H1 (cell line): ENCODE measurements around the gene MYO5B. TPM values are rescaled to one million over a fixed set of nuclear protein-coding genes. Genes with fewer than 3 reads are reported as not detected.

Experiments used
- CTCF ChIA-PET: fragments of 300-600 bp; sonication (Branson Sonifier 250); formaldehyde crosslinking; loops from one replicate; lab custom pipeline; 2021; ENCODE audit not compliant: partially characterized antibody; lab: Charles Lee
- POLR2A ChIA-PET: fragments of 300-600 bp; sonication (Branson Sonifier 250); formaldehyde crosslinking; loops from one replicate; lab custom pipeline; 2021; ENCODE audit warnings: inconsistent platforms; ENCODE audit not compliant: partially characterized antibody; lab: Charles Lee
- DNase-seq, 2 experiments: peaks; one replicate each; pipeline versions ENCODE4 v3.0.0 to v3.0.0-alpha.2; 2010 to 2022; ENCODE audit warnings: low spot score in 2 of 2, low read depth in 1 of 2, mixed read lengths in 1 of 2
- FAIRE-seq: peaks from 2 replicates; lab custom pipeline; 2011; peaks lifted over from hg19 to GRCh38; lab: Jason Lieb, UNC
- H2AFZ ChIP-seq: 2 replicates; pipeline ENCODE4 v1.8.1; 2012; ENCODE audit warnings: low read length, inconsistent platforms
- H2AK5ac ChIP-seq: 2 replicates; pipeline ENCODE4 v1.6.1; 2013; ENCODE audit warnings: low read depth, low read length
- H2BK120ac ChIP-seq: replicated peaks from 2 replicates; pipeline ENCODE3; 2013; ENCODE audit warnings: low read depth, low read length, inconsistent platforms
- H2BK12ac ChIP-seq: 2 replicates; pipeline ENCODE4 v1.6.1; 2013; ENCODE audit warnings: low read depth, low read length
- H2BK15ac ChIP-seq: 2 replicates; pipeline ENCODE4 v1.6.1; 2013; ENCODE audit warnings: low read length
- H2BK20ac ChIP-seq: 2 replicates; pipeline ENCODE4 v1.6.1; 2013; ENCODE audit warnings: low read length
- H2BK5ac ChIP-seq: 2 replicates; pipeline ENCODE4 v1.6.1; 2013; ENCODE audit warnings: low read depth, low read length
- H3K14ac ChIP-seq: 2 replicates; pipeline ENCODE4 v1.6.1; 2013; ENCODE audit warnings: inconsistent platforms; ENCODE audit not compliant: insufficient read length
- H3K18ac ChIP-seq: 2 replicates; pipeline ENCODE4 v1.6.1; 2013; ENCODE audit warnings: low read length; ENCODE audit errors: extremely low read depth
- H3K23ac ChIP-seq: 2 replicates; pipeline ENCODE4 v1.6.1; 2013; ENCODE audit warnings: inconsistent platforms; ENCODE audit not compliant: insufficient read length
- H3K23me2 ChIP-seq: 2 replicates; pipeline ENCODE4 v1.6.1; 2013; ENCODE audit warnings: low read depth, low read length
- H3K27ac ChIP-seq: 2 replicates; pipeline ENCODE4 v1.6.1; 2011; ENCODE audit warnings: low read depth, low read length, inconsistent platforms
- H3K27me3 ChIP-seq, 4 experiments: replicated peaks in 1 of 4; 1 replicate in 1 of 4; 2 replicates in 3 of 4; pipeline versions ENCODE4 v1.6.1 to v1.8.1; 2011 to 2013; ENCODE audit warnings: low read length in 3 of 4, mild to moderate bottlenecking in 3 of 4, inconsistent platforms in 2 of 4, mixed read lengths in 2 of 4, moderate library complexity in 1 of 4; ENCODE audit not compliant: control insufficient read depth in 3 of 4, insufficient read depth in 3 of 4; ENCODE audit errors: extremely low read depth in 1 of 4
- H3K36me3 ChIP-seq, 4 experiments: 2 replicates each; pipeline versions ENCODE4 v1.6.1 to v1.8.1; 2011 to 2013; ENCODE audit warnings: mild to moderate bottlenecking in 4 of 4, low read length in 3 of 4, moderate library complexity in 2 of 4, control low read depth in 1 of 4, inconsistent platforms in 1 of 4; ENCODE audit not compliant: insufficient read depth in 4 of 4, control insufficient read depth in 2 of 4
- H3K4ac ChIP-seq: replicated peaks from 2 replicates; pipeline ENCODE3; 2013; ENCODE audit warnings: low read length, low read depth, mixed read lengths, inconsistent platforms; ENCODE audit not compliant: insufficient read length
- H3K4me1 ChIP-seq, 4 experiments: replicated peaks in 1 of 4; 1 replicate in 1 of 4; 2 replicates in 3 of 4; pipeline versions ENCODE4 v1.6.1 to v1.8.1; 2011 to 2013; ENCODE audit warnings: low read length in 3 of 4, inconsistent platforms in 2 of 4, mixed read lengths in 1 of 4; ENCODE audit not compliant: insufficient read depth in 4 of 4, control insufficient read depth in 3 of 4
- H3K4me2 ChIP-seq, 2 experiments: 2 replicates each; pipeline versions ENCODE4 v1.6.1 to v1.8.1; 2011 to 2013; ENCODE audit warnings: low read depth in 2 of 2, low read length in 2 of 2, control low read depth in 1 of 2, inconsistent platforms in 1 of 2, mild to moderate bottlenecking in 1 of 2; ENCODE audit not compliant: insufficient read depth in 1 of 2
- H3K4me3 ChIP-seq, 4 experiments: fragments of 200-600, 300-600 bp in 1 of 4; sonication (generic), shearing (Covaris generic), sonication (Bioruptor Twin) in 1 of 4; 2 replicates each; pipeline versions ENCODE4 v1.5.1 to v1.8.1; 2011 to 2016; ENCODE audit warnings: low read length in 4 of 4, low read depth in 3 of 4, control low read depth in 2 of 4, inconsistent platforms in 2 of 4, mild to moderate bottlenecking in 2 of 4, mixed read lengths in 1 of 4, moderate library complexity in 1 of 4; ENCODE audit not compliant: insufficient read depth in 2 of 4; ENCODE audit errors: extremely low read depth in 1 of 4
- H3K56ac ChIP-seq: replicated peaks from 2 replicates; pipeline ENCODE3; 2013; ENCODE audit warnings: low read depth, mild to moderate bottlenecking, mixed read lengths, low read length, inconsistent platforms; ENCODE audit not compliant: insufficient read length
- H3K79me1 ChIP-seq: 2 replicates; pipeline ENCODE4 v1.6.1; 2013; ENCODE audit warnings: low read depth, low read length, control low read depth
- H3K79me2 ChIP-seq, 2 experiments: 2 replicates each; pipeline versions ENCODE4 v1.6.1 to v1.8.1; 2012 to 2013; ENCODE audit warnings: low read length in 2 of 2, mild to moderate bottlenecking in 2 of 2, inconsistent platforms in 1 of 2; ENCODE audit not compliant: insufficient read depth in 2 of 2, control insufficient read depth in 1 of 2
- H3K9ac ChIP-seq, 4 experiments: replicated peaks in 1 of 4; 1 replicate in 1 of 4; 2 replicates in 3 of 4; pipeline versions ENCODE4 v1.6.1 to v1.8.1; 2011 to 2013; ENCODE audit warnings: low read depth in 3 of 4, low read length in 3 of 4, control low read depth in 2 of 4, mild to moderate bottlenecking in 2 of 4, moderate library complexity in 2 of 4, inconsistent platforms in 1 of 4; ENCODE audit errors: extremely low read depth in 1 of 4
- H3K9me3 ChIP-seq, 2 experiments: 2 replicates each; pipeline versions ENCODE4 v1.6.1 to v1.8.1; 2012 to 2013; ENCODE audit warnings: mild to moderate bottlenecking in 2 of 2, moderate library complexity in 2 of 2, control low read depth in 1 of 2, inconsistent platforms in 1 of 2, low read depth in 1 of 2, low read length in 1 of 2, mixed read lengths in 1 of 2; ENCODE audit not compliant: insufficient read depth in 2 of 2
- H4K20me1 ChIP-seq, 2 experiments: replicated peaks in 1 of 2; 2 replicates each; pipeline versions ENCODE3 to v1.8.1; 2011 to 2013; ENCODE audit warnings: inconsistent platforms in 2 of 2, low read length in 2 of 2, mild to moderate bottlenecking in 1 of 2; ENCODE audit not compliant: insufficient read depth in 2 of 2, control insufficient read depth in 1 of 2
- H4K5ac ChIP-seq: 2 replicates; pipeline ENCODE4 v1.6.1; 2013; ENCODE audit warnings: low read length, low read depth, mixed read lengths, inconsistent platforms; ENCODE audit not compliant: insufficient read length
- H4K8ac ChIP-seq: 2 replicates; pipeline ENCODE4 v1.8.0; 2013; ENCODE audit warnings: mild to moderate bottlenecking, moderate library complexity, low read length, inconsistent platforms; ENCODE audit not compliant: insufficient read depth; ENCODE audit errors: extremely low read depth
- H4K91ac ChIP-seq: replicated peaks from 2 replicates; pipeline ENCODE3; 2013; ENCODE audit warnings: low read length, mixed read lengths, inconsistent platforms; ENCODE audit not compliant: insufficient read length
- EGR1 ChIP-seq: IDR thresholded peaks from 2 replicates; pipeline ENCODE4 v1.6.1; 2011; ENCODE audit warnings: low read depth, low read length, borderline replicate concordance
- GABPA ChIP-seq: IDR thresholded peaks from 2 replicates; pipeline ENCODE4 v1.6.1; 2011; ENCODE audit warnings: mild to moderate bottlenecking, low read length, moderate library complexity, borderline replicate concordance; ENCODE audit not compliant: insufficient read depth
- JUN ChIP-seq: IDR thresholded peaks from 2 replicates; pipeline ENCODE4 v1.6.1; 2011; ENCODE audit warnings: low read depth, mild to moderate bottlenecking, improper control_type of control experiment, low read length
- KDM4A ChIP-seq: IDR thresholded peaks from one replicate; pipeline ENCODE4 v1.7.1; 2012; ENCODE audit warnings: low read depth, mild to moderate bottlenecking, moderate library complexity, low read length, inconsistent platforms; ENCODE audit not compliant: severe bottlenecking
- RFX5 ChIP-seq: IDR thresholded peaks from 2 replicates; pipeline ENCODE4 v1.6.1; 2011; ENCODE audit warnings: low read depth, low read length, improper control_type of control experiment, borderline replicate concordance
- RXRA ChIP-seq: IDR thresholded peaks from 2 replicates; pipeline ENCODE4 v1.6.1; 2011; ENCODE audit warnings: low read depth, mild to moderate bottlenecking, low read length, moderate library complexity; ENCODE audit not compliant: insufficient read depth
- ZNF274 ChIP-seq: IDR thresholded peaks from 2 replicates; pipeline ENCODE4 v1.7.0; 2012; ENCODE audit warnings: low read length, borderline replicate concordance; ENCODE audit errors: extremely low read depth
- WGBS, 2 experiments: shearing (Covaris generic) in 1 of 2; methylation state at CpG; one replicate each; pipeline versions ENCODE4 v1.1.6 to v1.1.7; 2013 to 2015; ENCODE audit warnings: low lambda C conversion rate in 2 of 2, mixed read lengths in 2 of 2, inconsistent platforms in 1 of 2, low coverage in 1 of 2, missing lambda C conversion rate in 1 of 2; ENCODE audit not compliant: insufficient replicate concordance in 2 of 2, insufficient coverage in 1 of 2, insufficient read length in 1 of 2; ENCODE audit errors: extremely low coverage in 1 of 2, missing lambda C conversion rate in 1 of 2; 5-methylcytosine and 5-hydroxymethylcytosine counted together
- polyA plus RNA-seq, 7 experiments: library from polyadenylated mRNA; depleted of rRNA in 3 of 7; stranded (reverse) in 5 of 7; unstranded in 2 of 7; fragments of >200 nt in 5 of 7; fragments of 200-250 nt in 2 of 7; gene quantifications; 1 replicate in 5 of 7; 2 replicates in 1 of 7; 4 replicates in 1 of 7; pipeline versions ENCODE4 v1.2.1 to v1.2.3, GENCODE V29; 2011 to 2013; ENCODE audit warnings: missing spikeins in 2 of 7, mixed read lengths in 2 of 7
- total RNA-seq: library from RNA; stranded (reverse); fragmentation: NEBNext Ultra II Directional; extraction: Animal tissue kit (Norgen Biotek cat#: 25700); gene quantifications from 2 replicates; pipeline ENCODE4 v1.2.1, GENCODE V29; 2021
- TF ChIP-seq, protein P1 (sequence below): IDR thresholded peaks from 2 replicates; pipeline ENCODE4 v1.6.1; 2012; ENCODE audit warnings: inconsistent platforms
- TF ChIP-seq, protein P2 (sequence below): IDR thresholded peaks from 2 replicates; pipeline ENCODE4 v1.6.1; 2011; ENCODE audit warnings: low read length, improper control_type of control experiment
- TF ChIP-seq, protein P3 (sequence below): IDR thresholded peaks from 2 replicates; pipeline ENCODE4 v1.6.1; 2012; ENCODE audit warnings: low read length, inconsistent platforms

Gene MYO5B
- total and polyA plus RNA-seq, 2 of the 8 experiments (the other 6 are each of a cell fraction or from before 2014, with no cell fraction given) = 6.4 to 7.7 TPM

DNA sequence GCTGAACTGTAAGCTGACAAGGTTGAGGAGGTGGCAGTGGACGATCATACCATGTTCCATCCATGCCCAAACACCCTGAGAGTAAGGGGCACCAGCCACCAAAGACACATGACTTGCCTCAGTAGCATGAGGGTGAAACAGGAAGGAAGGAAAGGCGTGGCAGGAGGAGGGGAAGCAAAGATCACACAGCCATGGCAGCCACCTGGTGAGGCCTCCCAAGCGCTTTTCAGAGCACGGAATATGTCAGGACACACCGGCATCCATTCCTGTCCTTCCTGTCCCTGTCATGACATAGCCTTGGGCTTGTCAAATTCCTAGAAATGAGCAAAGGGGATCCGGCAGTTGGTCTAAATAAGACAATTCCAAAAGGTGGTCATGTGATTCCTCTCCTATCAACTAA lies 118.7 kb downstream of the MYO5B start:
- H2AK5ac ChIP-seq = no peak overlapping the region
- no peak overlapping the region for H3K4me2 ChIP-seq
- no peaks in the 10 kb centered on the region for H3K36me3 ChIP-seq
- H4K20me1 ChIP-seq = no peaks in the 10 kb centered on the region
- DNase-seq (no peak), FAIRE-seq (no peak)
- H3K4me1 ChIP-seq = peaks cover 0 to 9% (median 4%) of the 10 kb centered on the region in 4 experiments; a peak in 4 of 7 replicates
- WGBS, 2 experiments = 93% methylated on average over 6 of the region's 6 CpGs; no CpG with 5 or more reads in 1 of the 2 experiments
- H2BK120ac ChIP-seq = no peak overlapping the region
- no peak overlapping the region for H2BK12ac ChIP-seq
- no peak overlapping the region for H4K8ac ChIP-seq
- H2BK5ac ChIP-seq = no peak overlapping the region
- no peaks in the 10 kb centered on the region; a peak in 1 of 7 replicates for H3K27me3 ChIP-seq
- no peak overlapping the region for H3K4ac ChIP-seq
- no peaks in the 10 kb centered on the region; the same call in 1 of the 2 replicates for H3K23me2 ChIP-seq
- H4K91ac ChIP-seq = peak overlapping the region; percentile 22
- no peak overlapping the region for H3K9ac ChIP-seq
- H3K18ac ChIP-seq = no peak overlapping the region
- 0 out of 2 replicates have a peak overlapping the region, but pooled peaks have one; percentile 24 for H2AFZ ChIP-seq
- no peak overlapping the region for H2BK20ac ChIP-seq
- ChIA-PET CTCF (interaction anchor here (0.6 kb wide), 1 partner anchor 9 kb away, joined by 3 read pairs; no protein-coding TSS in a partner anchor), POLR2A (no interaction called here)
- H3K9me3 ChIP-seq = no peaks in the 10 kb centered on the region
- H3K56ac ChIP-seq = no peak overlapping the region
- no peak overlapping the region for H3K4me3 ChIP-seq
- H3K79me1 ChIP-seq = no peaks in the 10 kb centered on the region
- H4K5ac ChIP-seq = no peak overlapping the region
- H3K14ac ChIP-seq = no peak overlapping the region
- H2BK15ac ChIP-seq = no peak overlapping the region
- H3K79me2 ChIP-seq = no peaks in the 10 kb centered on the region
- H3K23ac ChIP-seq = no peak overlapping the region
- no peak overlapping the region for H3K27ac ChIP-seq
- TF ChIP-seq KDM4A = no peak
- TF ChIP-seq GABPA = no peak
- no peak for TF ChIP-seq JUN
- no peak for TF ChIP-seq ZNF274
- TF ChIP-seq, protein P1, sequence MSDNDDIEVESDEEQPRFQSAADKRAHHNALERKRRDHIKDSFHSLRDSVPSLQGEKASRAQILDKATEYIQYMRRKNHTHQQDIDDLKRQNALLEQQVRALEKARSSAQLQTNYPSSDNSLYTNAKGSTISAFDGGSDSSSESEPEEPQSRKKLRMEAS = no peak
- TF ChIP-seq, protein P2, sequence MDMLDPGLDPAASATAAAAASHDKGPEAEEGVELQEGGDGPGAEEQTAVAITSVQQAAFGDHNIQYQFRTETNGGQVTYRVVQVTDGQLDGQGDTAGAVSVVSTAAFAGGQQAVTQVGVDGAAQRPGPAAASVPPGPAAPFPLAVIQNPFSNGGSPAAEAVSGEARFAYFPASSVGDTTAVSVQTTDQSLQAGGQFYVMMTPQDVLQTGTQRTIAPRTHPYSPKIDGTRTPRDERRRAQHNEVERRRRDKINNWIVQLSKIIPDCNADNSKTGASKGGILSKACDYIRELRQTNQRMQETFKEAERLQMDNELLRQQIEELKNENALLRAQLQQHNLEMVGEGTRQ = no peak
- TF ChIP-seq EGR1 = no peak
- TF ChIP-seq, protein P3, sequence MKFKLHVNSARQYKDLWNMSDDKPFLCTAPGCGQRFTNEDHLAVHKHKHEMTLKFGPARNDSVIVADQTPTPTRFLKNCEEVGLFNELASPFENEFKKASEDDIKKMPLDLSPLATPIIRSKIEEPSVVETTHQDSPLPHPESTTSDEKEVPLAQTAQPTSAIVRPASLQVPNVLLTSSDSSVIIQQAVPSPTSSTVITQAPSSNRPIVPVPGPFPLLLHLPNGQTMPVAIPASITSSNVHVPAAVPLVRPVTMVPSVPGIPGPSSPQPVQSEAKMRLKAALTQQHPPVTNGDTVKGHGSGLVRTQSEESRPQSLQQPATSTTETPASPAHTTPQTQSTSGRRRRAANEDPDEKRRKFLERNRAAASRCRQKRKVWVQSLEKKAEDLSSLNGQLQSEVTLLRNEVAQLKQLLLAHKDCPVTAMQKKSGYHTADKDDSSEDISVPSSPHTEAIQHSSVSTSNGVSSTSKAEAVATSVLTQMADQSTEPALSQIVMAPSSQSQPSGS = no peak
- TF ChIP-seq RXRA = no peak
- no peak for TF ChIP-seq RFX5
